ENCODE measurements around the gene OR51E2.

OR51E2 gene

DNA sequence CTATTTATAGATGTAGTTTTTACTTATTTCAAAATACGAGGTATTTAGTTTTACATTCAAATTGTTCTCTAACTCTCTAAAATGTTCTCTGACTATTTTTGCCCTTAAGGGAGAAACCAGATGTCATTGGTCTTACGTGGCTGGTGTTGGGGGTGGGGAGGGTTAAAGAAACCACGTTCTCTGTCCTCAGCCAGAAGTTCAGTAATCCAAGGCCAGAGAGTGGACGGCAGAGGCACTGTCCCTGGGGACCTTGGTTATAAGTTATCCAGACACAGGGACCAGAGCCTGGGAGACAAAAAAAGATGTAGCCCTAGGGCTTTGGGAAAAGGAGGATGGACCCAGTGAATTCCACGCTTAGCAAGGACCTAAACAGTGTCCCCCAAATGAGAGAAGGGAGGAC is 54.6 kb downstream of the OR51E2 start:
- H3K4me3 Mint-ChIP-seq = no peak overlapping the region
- peaks cover 21% of the 10 kb centered on the region for H3K27me3 Mint-ChIP-seq
- H3K36me3 Mint-ChIP-seq (ENCODE audit: low read depth) = no peaks in the 10 kb centered on the region
- DNase-seq = no peak
- no peak overlapping the region for H3K27ac Mint-ChIP-seq
- no peaks in the 10 kb centered on the region for H3K9me3 Mint-ChIP-seq
- H3K4me1 Mint-ChIP-seq (ENCODE audit: low read depth) = no peaks in the 10 kb centered on the region

DNA sequence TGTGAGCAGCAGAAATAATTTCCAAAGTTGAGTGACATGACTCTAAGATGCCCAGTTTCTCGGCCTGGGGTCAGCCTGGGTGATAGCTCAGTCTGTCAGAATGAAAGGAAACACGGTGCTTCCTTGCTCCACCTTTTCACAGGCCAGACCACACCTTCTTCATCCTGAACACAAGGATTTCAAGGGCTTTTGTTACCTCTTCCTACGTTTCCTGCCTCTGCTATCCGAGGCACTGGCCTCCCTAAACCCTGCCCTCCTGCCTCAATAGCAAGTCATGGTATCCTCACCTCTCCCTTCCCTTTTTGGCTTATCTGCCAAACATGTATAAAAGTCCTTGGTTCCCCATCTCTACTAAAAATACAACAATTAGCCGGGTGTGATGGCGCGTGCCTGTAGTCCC is 55.6 kb downstream of the OR51E2 start:
- Mint-ChIP-seq H3K9me3 (no peaks in the 10 kb centered on the region), H3K36me3 (ENCODE audit: low read depth) (no peaks in the 10 kb centered on the region), H3K27ac (no peak overlapping the region), H3K27me3 (peaks cover 21% of the 10 kb centered on the region), H3K4me3 (no peak overlapping the region), H3K4me1 (ENCODE audit: low read depth) (no peaks in the 10 kb centered on the region)
- DNase-seq = no peak

DNA sequence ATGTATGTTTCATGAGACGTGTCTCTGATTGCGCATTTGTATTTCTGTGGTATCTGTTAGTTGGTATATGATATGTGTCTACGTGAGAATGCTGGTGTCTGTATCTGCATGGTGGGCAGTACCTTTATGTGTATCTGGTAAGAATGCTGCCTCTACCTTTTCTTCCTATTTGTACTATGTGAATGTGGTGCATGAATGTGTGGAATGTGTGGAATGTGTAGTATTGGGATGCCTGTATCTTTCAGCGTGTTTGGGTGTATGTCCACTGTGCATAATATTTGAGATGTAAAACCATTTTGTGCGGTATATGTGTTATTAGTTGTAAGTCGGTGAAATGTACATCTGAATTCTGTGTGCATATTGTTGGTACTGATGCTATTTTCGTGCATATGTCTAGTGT is 56.2 kb downstream of the OR51E2 start:
- Mint-ChIP-seq H3K27me3 (peaks cover 21% of the 10 kb centered on the region), H3K36me3 (ENCODE audit: low read depth) (no peaks in the 10 kb centered on the region), H3K27ac (no peak overlapping the region), H3K4me1 (ENCODE audit: low read depth) (no peaks in the 10 kb centered on the region), H3K9me3 (no peaks in the 10 kb centered on the region), H3K4me3 (no peak overlapping the region)
- DNase-seq = no peak

DNA sequence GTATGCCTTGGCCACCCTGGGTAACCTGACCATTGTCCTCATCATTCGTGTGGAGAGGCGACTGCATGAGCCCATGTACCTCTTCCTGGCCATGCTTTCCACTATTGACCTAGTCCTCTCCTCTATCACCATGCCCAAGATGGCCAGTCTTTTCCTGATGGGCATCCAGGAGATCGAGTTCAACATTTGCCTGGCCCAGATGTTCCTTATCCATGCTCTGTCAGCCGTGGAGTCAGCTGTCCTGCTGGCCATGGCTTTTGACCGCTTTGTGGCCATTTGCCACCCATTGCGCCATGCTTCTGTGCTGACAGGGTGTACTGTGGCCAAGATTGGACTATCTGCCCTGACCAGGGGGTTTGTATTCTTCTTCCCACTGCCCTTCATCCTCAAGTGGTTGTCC is 57.7 kb downstream of the OR51E2 start:
- H3K27ac Mint-ChIP-seq = no peak overlapping the region
- DNase-seq = no peak
- H3K4me3 Mint-ChIP-seq = no peak overlapping the region
- H3K4me1 Mint-ChIP-seq (ENCODE audit: low read depth) = no peaks in the 10 kb centered on the region
- peaks cover 21% of the 10 kb centered on the region for H3K27me3 Mint-ChIP-seq
- H3K36me3 Mint-ChIP-seq (ENCODE audit: low read depth) = no peaks in the 10 kb centered on the region
- no peaks in the 10 kb centered on the region for H3K9me3 Mint-ChIP-seq

DNA sequence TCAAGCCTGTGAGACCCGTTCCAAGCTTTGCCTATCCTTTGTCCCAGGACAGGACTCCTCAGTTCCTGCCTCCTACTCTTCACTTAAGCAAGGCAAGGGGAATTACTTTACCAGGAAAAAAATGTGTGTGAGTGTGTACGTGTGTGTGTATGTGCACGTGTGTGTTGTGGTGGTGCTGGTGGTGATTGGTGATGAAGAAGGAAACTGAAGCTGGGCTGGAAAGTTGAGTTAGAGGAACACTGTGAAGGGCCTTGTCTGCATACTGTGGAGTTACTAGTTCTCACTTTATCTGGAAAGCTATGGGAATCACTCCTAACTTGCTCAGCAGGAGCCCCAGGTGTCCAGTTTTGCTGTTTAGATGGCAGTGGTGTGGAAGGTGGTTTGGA is 60.0 kb downstream of the OR51E2 start:
- no peak overlapping the region for H3K27ac Mint-ChIP-seq
- H3K36me3 Mint-ChIP-seq (ENCODE audit: low read depth) = no peaks in the 10 kb centered on the region
- H3K4me3 Mint-ChIP-seq = no peak overlapping the region
- DNase-seq = no peak
- no peaks in the 10 kb centered on the region for H3K4me1 Mint-ChIP-seq (ENCODE audit: low read depth)
- H3K27me3 Mint-ChIP-seq = peaks cover 12% of the 10 kb centered on the region
- H3K9me3 Mint-ChIP-seq = no peaks in the 10 kb centered on the region

DNA sequence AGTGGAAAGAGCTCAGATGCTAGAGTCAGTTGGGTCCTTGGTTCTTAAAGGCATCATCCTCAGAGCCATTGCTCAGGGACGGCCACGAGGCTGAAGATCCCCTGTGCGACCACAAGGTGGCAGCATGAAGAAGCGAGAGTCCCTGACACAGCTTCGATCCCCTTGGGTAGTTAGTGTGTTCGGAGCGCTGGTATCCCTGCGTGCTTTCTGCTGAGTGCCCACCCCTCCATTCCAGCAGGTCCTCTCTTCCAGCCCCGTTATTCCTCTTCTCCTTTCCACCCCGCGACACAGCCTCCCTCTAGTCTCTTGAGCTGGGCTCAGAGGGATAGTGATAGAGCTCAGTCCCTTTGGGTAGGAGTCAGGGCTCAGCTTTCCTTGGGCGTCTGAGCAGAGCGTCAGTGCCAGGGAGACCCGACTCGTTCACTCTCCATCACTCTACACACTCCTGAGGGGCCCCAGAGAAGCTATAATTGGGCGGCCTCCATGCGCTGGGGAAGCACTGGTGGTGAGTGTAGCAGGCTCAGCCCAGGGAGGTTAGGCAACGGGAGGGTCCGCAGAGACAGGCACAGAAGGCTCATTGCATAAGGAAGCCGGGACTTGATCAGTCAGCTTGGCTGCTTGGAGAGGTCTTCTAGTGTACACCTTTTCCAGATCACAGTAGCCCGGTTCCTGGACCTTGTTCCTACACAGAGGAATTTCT is 60.5 kb downstream of the OR51E2 start, which contains the start of gene OR51D1:
Gene OR51D1 (plus strand): TSS at position 516 of the 700 bp plus-strand sequence. CDS start 2,314 bp downstream, outside the sequence.
- Mint-ChIP-seq H3K4me3 (no peak within 1 kb of the TSS), H3K9me3 (no peaks in the 10 kb centered on the region), H3K27ac (no peak within 1 kb of the TSS), H3K4me1 (ENCODE audit: low read depth) (no peaks in the 10 kb centered on the region), H3K36me3 (ENCODE audit: low read depth) (no peaks in the 10 kb centered on the region), H3K27me3 (peaks cover 16% of the 10 kb centered on the region)
- peak; percentile 78 for DNase-seq

DNA sequence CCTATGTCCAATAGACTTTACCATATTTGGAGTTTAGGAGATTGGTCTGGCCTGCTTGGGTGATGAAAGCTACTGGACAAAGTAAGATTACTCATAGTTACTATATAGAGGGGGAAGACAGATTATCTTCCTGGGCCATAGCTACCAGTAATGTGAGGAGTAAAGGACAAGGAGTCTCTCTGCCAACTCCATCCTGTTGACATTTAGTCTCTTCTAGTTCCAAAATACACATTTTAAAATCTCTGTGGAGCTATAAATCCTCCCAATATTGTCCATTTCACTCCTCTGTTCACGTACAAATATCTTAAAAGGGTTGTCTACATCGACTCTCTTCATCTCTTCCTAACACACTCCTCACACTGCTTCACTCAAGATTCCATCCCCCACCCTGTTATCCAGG is 61.5 kb downstream of the OR51E2 start:
- no peaks in the 10 kb centered on the region for H3K9me3 Mint-ChIP-seq
- peaks cover 18% of the 10 kb centered on the region for H3K27me3 Mint-ChIP-seq
- no peaks in the 10 kb centered on the region for H3K4me1 Mint-ChIP-seq (ENCODE audit: low read depth)
- H3K36me3 Mint-ChIP-seq (ENCODE audit: low read depth) = no peaks in the 10 kb centered on the region
- H3K27ac Mint-ChIP-seq = no peak overlapping the region
- no peak overlapping the region for H3K4me3 Mint-ChIP-seq
- no peak for DNase-seq
